C4-2B (cell line): ENCODE measurements around the gene TMEM150A.

Source experiments
- CTCF ChIP-seq: fragments of 450-650 bp; conservative IDR thresholded peaks from 2 replicates; pipeline ENCODE4 v1.5.1; 2017; ENCODE audit warnings: mild to moderate bottlenecking
- ZFX ChIP-seq: fragments of 450-650 bp; IDR thresholded peaks from 2 replicates; pipeline ENCODE4 v1.6.1; 2017

GRCh38 chr2:85635636-85636035 is 33.1 kb upstream of the TMEM150A start:
- TF ChIP-seq CTCF (no peak), ZFX (no peak)
